Suprapubic skin (tissue), 4 donors: ENCODE data around the gene GNB3.

Source experiments
- CTCF ChIP-seq, 2 donors: fragments of 200-600 bp in 1 of 2; fragments of 450-650 bp in 1 of 2; sonication (generic) in 1 of 2; IDR thresholded peaks; one replicate each; pipeline ENCODE4 v1.5.1; 2016 to 2019; ENCODE audit warnings: antibody characterized with exemption in 2 of 2, mild to moderate bottlenecking in 1 of 2, moderate library complexity in 1 of 2
- EP300 ChIP-seq: sonication (generic); formaldehyde crosslinking; IDR thresholded peaks from one replicate; pipeline ENCODE4 v1.6.1; 2017; ENCODE audit warnings: antibody characterized with exemption
- POLR2A ChIP-seq, 2 donors: fragments of 450-650 bp; IDR thresholded peaks; one replicate each; pipeline ENCODE4 v1.6.1; 2017; ENCODE audit warnings: antibody characterized with exemption in 2 of 2, mild to moderate bottlenecking in 2 of 2, moderate library complexity in 2 of 2
- POLR2AphosphoS5 ChIP-seq, 3 donors: sonication (generic); formaldehyde crosslinking; IDR thresholded peaks; one replicate each; pipeline ENCODE4 v1.6.1; 2017; ENCODE audit warnings: antibody characterized with exemption in 3 of 3

GRCh38 chr12:6884539-6884938 lies 43.8 kb downstream of the GNB3 start:
- TF ChIP-seq CTCF (IDR thresholded peaks at IDR 0.05) (no peak), POLR2AphosphoS5 (IDR thresholded peaks at IDR 0.05) (no peak), POLR2A (IDR thresholded peaks at IDR 0.05) (no peak), EP300 (no peak)
